M059J (cell line): ENCODE data around the gene ZBTB12. TPM values are rescaled to one million over a fixed set of nuclear protein-coding genes. Genes with fewer than 3 reads are reported as not detected.
"Not testable (repeated sequence)": the region's sequence is repeated elsewhere in the genome, so short reads cannot be mapped to it uniquely, and the experiment has no call there.

Experiments
- DNase-seq: peaks from one replicate; pipeline ENCODE4 v3.0.0-alpha.2; 2012; ENCODE audit warnings: low read depth
- total RNA-seq: library from RNA; depleted of rRNA; stranded (reverse); fragments of >200 nt; shearing (Covaris generic); gene quantifications from 2 replicates; pipeline ENCODE4 v1.2.3, GENCODE V29; 2014

ZBTB12 gene
- total RNA-seq, 1 experiment from 2014 or later = 2.3 TPM

GRCh38 chr6:31922942-31923341 lies 21.1 kb upstream of the ZBTB12 start:
- peak; percentile 30 for DNase-seq

GRCh38 chr6:31920811-31921210 lies 18.9 kb upstream of the ZBTB12 start:
- DNase-seq = no peak

- DNase-seq = no peak
Measured at GRCh38 chr6:31919624-31920303, 17.9 kb upstream of the ZBTB12 start.

GRCh38 chr6:31918069-31918720 lies 16.3 kb upstream of the ZBTB12 start:
- peak; percentile 37 for DNase-seq

- no peak for DNase-seq
Measured at GRCh38 chr6:31915756-31916155, 13.9 kb upstream of the ZBTB12 start.

- no peak for DNase-seq
Measured at GRCh38 chr6:31915351-31915750, 13.5 kb upstream of the ZBTB12 start.

GRCh38 chr6:31911826-31912585 lies 10.1 kb upstream of the ZBTB12 start:
- peak; percentile 68 for DNase-seq

GRCh38 chr6:31909298-31909697 lies 7.4 kb upstream of the ZBTB12 start:
- not testable (repeated sequence) for DNase-seq

- DNase-seq = peak; percentile 78
Measured at GRCh38 chr6:31908791-31909190, 6.9 kb upstream of the ZBTB12 start.

GRCh38 chr6:31908255-31908654 lies 6.4 kb upstream of the ZBTB12 start:
- DNase-seq = peak; percentile 32

GRCh38 chr6:31907158-31907813 lies 5.4 kb upstream of the ZBTB12 start:
- DNase-seq = peak; percentile 76

- not testable (repeated sequence) for DNase-seq
Measured at GRCh38 chr6:31906727-31907126, 4.8 kb upstream of the ZBTB12 start.

GRCh38 chr6:31906122-31906521 lies 4.2 kb upstream of the ZBTB12 start:
- DNase-seq = no peak

GRCh38 chr6:31905041-31905440 lies 3.2 kb upstream of the ZBTB12 start:
- no peak for DNase-seq

- DNase-seq = no peak
Measured at GRCh38 chr6:31903957-31904356, 2.1 kb upstream of the ZBTB12 start.

GRCh38 chr6:31901415-31901952 lies 402 bp downstream of the ZBTB12 start:
- DNase-seq = peak; percentile 62

GRCh38 chr6:31900917-31901414 lies 920 bp downstream of the ZBTB12 start:
- DNase-seq = no peak

- no peak for DNase-seq
Measured at GRCh38 chr6:31899882-31900722, 1.8 kb downstream of the ZBTB12 start.

- DNase-seq = no peak
Measured at GRCh38 chr6:31899215-31899614, 2.7 kb downstream of the ZBTB12 start.

- peak; percentile 78 for DNase-seq
Measured at GRCh38 chr6:31898383-31899011, 3.4 kb downstream of the ZBTB12 start.
